K562 (cell line): ENCODE data around the gene TCAP. TPM values are rescaled to one million over a fixed set of nuclear protein-coding genes. Genes with fewer than 3 reads are reported as not detected.

Source experiments
- ATAC-seq: fragments of 200-7000 bp; cut with Tn5 transposase; 3 replicates; pipeline ENCODE4 v1.9.1; 2020; ENCODE audit warnings: moderate library complexity
- BruUV-seq: library from RNA; stranded (reverse); fragments of 400-500 nt; replicated peaks from 2 replicates; lab custom pipeline; 2021; lab: Mats Ljungman, UMichigan
- CTCF ChIA-PET: fragments of 300-600 bp; formaldehyde crosslinking; extraction: SDS; loops from one replicate; lab custom pipeline; 2021; ENCODE audit warnings: low intra/inter-chr PET ratio; lab: Yijun Ruan, JAX
- POLR2A ChIA-PET: fragments of 300-600, 350-650 bp; sonication (Branson Sonifier 250); formaldehyde crosslinking; extraction: SDS; loops from one replicate; lab custom pipeline; 2021; ENCODE audit warnings: antibody characterized with exemption, inconsistent platforms; lab: Yijun Ruan, JAX
- DNase-seq, 4 experiments: peaks; one replicate each; pipeline versions ENCODE4 v3.0.0 to v3.0.0-alpha.2; 2011 to 2018; ENCODE audit warnings: low spot score in 3 of 4, mixed read lengths in 3 of 4; ENCODE audit errors: extremely low read depth in 1 of 4
- FAIRE-seq: peaks from 2 replicates; lab custom pipeline; 2011; peaks lifted over from hg19 to GRCh38; lab: Jason Lieb, UNC
- H2AFZ ChIP-seq: 2 replicates; pipeline ENCODE4 v1.6.0; 2011; ENCODE audit warnings: low read depth, low read length, control low read depth, inconsistent platforms
- H3K27ac ChIP-seq: fragments of 200-600 bp; 3 replicates; pipeline ENCODE4 v1.8.0; 2011; ENCODE audit warnings: low read depth, mild to moderate bottlenecking, control low read depth, inconsistent platforms, low read length, moderate library complexity, mixed read lengths; ENCODE audit errors: extremely low read depth
- H3K27me3 ChIP-seq, 2 experiments: fragments of 300-600 bp in 1 of 2; 2 replicates in 1 of 2; 3 replicates in 1 of 2; pipeline versions ENCODE4 v1.6.0 to v1.8.0; 2011; ENCODE audit warnings: inconsistent platforms in 2 of 2, low read length in 2 of 2, mild to moderate bottlenecking in 1 of 2, mixed read lengths in 1 of 2, moderate library complexity in 1 of 2; ENCODE audit not compliant: control insufficient read depth in 2 of 2, insufficient read depth in 2 of 2
- H3K36me3 ChIP-seq: fragments of 300-600 bp; 3 replicates; pipeline ENCODE4 v1.8.0; 2011; ENCODE audit warnings: mild to moderate bottlenecking, low read length, inconsistent platforms; ENCODE audit not compliant: control insufficient read depth, insufficient read depth
- H3K4me1 ChIP-seq, 2 experiments: fragments of 200-600 bp in 1 of 2; replicated peaks in 1 of 2; 2 replicates in 1 of 2; 3 replicates in 1 of 2; pipeline versions ENCODE4 v1.5.1 to v1.8.0; 2011; ENCODE audit warnings: inconsistent platforms in 2 of 2, low read length in 2 of 2, mild to moderate bottlenecking in 1 of 2, mixed read lengths in 1 of 2, moderate library complexity in 1 of 2; ENCODE audit not compliant: control insufficient read depth in 2 of 2, insufficient read depth in 2 of 2
- H3K4me2 ChIP-seq: 2 replicates; pipeline ENCODE4 v1.6.1; 2011; ENCODE audit warnings: low read length, control low read depth, inconsistent platforms, mixed read lengths; ENCODE audit not compliant: insufficient read depth
- H3K4me3 ChIP-seq: fragments of 200-600 bp; sonication (generic), shearing (Covaris generic); 2 replicates; pipeline ENCODE4 v1.5.1; 2016; ENCODE audit warnings: control low read depth, inconsistent platforms
- H3K79me2 ChIP-seq: fragments of 200-600 bp; 3 replicates; pipeline ENCODE4 v1.8.0; 2011; ENCODE audit warnings: low read length, inconsistent platforms; ENCODE audit not compliant: control insufficient read depth, insufficient read depth
- H3K9ac ChIP-seq, 2 experiments: 2 replicates each; pipeline versions ENCODE4 v1.6.0 to v1.6.1; 2011; ENCODE audit warnings: low read depth in 2 of 2, low read length in 2 of 2, control low read depth in 1 of 2, inconsistent platforms in 1 of 2, mild to moderate bottlenecking in 1 of 2, mixed read lengths in 1 of 2; ENCODE audit not compliant: insufficient read depth in 1 of 2
- H3K9me1 ChIP-seq: one replicate; pipeline ENCODE4 v1.6.0; 2011; ENCODE audit warnings: inconsistent platforms, mild to moderate bottlenecking, low read length, moderate library complexity; ENCODE audit not compliant: control insufficient read depth, insufficient read depth
- H3K9me3 ChIP-seq: replicated peaks from 2 replicates; pipeline ENCODE4 v1.5.1; 2011; ENCODE audit warnings: low read depth, low read length, inconsistent platforms; ENCODE audit not compliant: control insufficient read depth, insufficient read depth
- H4K20me1 ChIP-seq: replicated peaks from 2 replicates; pipeline ENCODE4 v1.6.1; 2011; ENCODE audit warnings: low read length, inconsistent platforms, mixed read lengths; ENCODE audit not compliant: control insufficient read depth, insufficient read depth
- IRF9 ChIP-seq: fragments of 450-650 bp; IDR thresholded peaks from 2 replicates; pipeline ENCODE4 v1.6.1; 2016; ENCODE audit warnings: missing biosample characterization, missing genetic modification characterization
- KAT7 ChIP-seq: sonication (generic); formaldehyde crosslinking; IDR thresholded peaks from 2 replicates; pipeline ENCODE4 v1.8.0; 2022; ENCODE audit warnings: missing genetic modification reagents, mild to moderate bottlenecking, borderline replicate concordance
- MITF ChIP-seq: IDR thresholded peaks from 2 replicates; pipeline ENCODE4 v1.6.1; 2014; ENCODE audit warnings: antibody characterized with exemption
- MLLT1 ChIP-seq, 2 experiments: fragments of 450-650 bp; IDR thresholded peaks; 2 replicates each; pipeline ENCODE4 v1.6.1; 2016
- NCOA2 ChIP-seq, 2 experiments: fragments of 450-650 bp; IDR thresholded peaks; 2 replicates each; pipeline ENCODE4 v1.6.1; 2018; ENCODE audit warnings: mild to moderate bottlenecking in 2 of 2, moderate library complexity in 1 of 2; ENCODE audit not compliant: partially characterized antibody in 2 of 2
- NFRKB ChIP-seq: fragments of 450-650 bp; IDR thresholded peaks from 2 replicates; pipeline ENCODE4 v1.6.1; 2016; ENCODE audit warnings: low read depth
- SIN3A ChIP-seq, 2 experiments: fragments of 150-350 bp in 1 of 2; IDR thresholded peaks; 2 replicates each; pipeline ENCODE4 v1.6.1; 2011 to 2016; ENCODE audit warnings: borderline replicate concordance in 2 of 2, low read depth in 2 of 2, low read length in 2 of 2, mild to moderate bottlenecking in 2 of 2, moderate library complexity in 2 of 2; ENCODE audit not compliant: control insufficient read depth in 1 of 2
- SIN3B ChIP-seq: fragments of 450-650 bp; IDR thresholded peaks from 2 replicates; pipeline ENCODE4 v1.6.1; 2017; ENCODE audit warnings: low read depth, mild to moderate bottlenecking, moderate library complexity
- THRA ChIP-seq: fragments of 450-650 bp; IDR thresholded peaks from 2 replicates; pipeline ENCODE4 v1.6.1; 2017; ENCODE audit warnings: mild to moderate bottlenecking, moderate library complexity
- THRAP3 ChIP-seq: fragments of 450-650 bp; IDR thresholded peaks from 2 replicates; pipeline ENCODE4 v1.6.1; 2016; ENCODE audit warnings: mild to moderate bottlenecking, inconsistent platforms, borderline replicate concordance
- XRCC5 ChIP-seq: fragments of 200-400 bp; formaldehyde crosslinking; IDR thresholded peaks from 2 replicates; pipeline ENCODE4 v1.6.1; 2017; ENCODE audit warnings: low read depth, mild to moderate bottlenecking, low read length
- ZNF133 ChIP-seq: fragments of 250-450 bp; sonication (Bioruptor Pico); IDR thresholded peaks from 2 replicates; pipeline ENCODE4 v1.4.0; 2020; ENCODE audit warnings: mild to moderate bottlenecking
- WGBS: fragments of 100-300 bp; shearing (Covaris generic); methylation state at CpG from one replicate; pipeline ENCODE4 v1.1.6; 2016; ENCODE audit warnings: low coverage, mixed read lengths; ENCODE audit not compliant: insufficient coverage; ENCODE audit errors: missing lambda C conversion rate; 5-methylcytosine and 5-hydroxymethylcytosine counted together
- in situ Hi-C: fragments of 300-500 bp; cut with MboI; formaldehyde crosslinking; loops from 4 replicates; pipeline ENCODE4 v1.15.0; 2018; ENCODE audit warnings: inconsistent platforms, mixed read lengths
- intact Hi-C: fragments of 100-400 bp; cut with micrococcal nuclease; formaldehyde crosslinking; loops from 2 replicates; pipeline ENCODE4 v1.14.2; 2022
- polyA plus RNA-seq, 8 experiments: library from polyadenylated mRNA; depleted of rRNA in 4 of 8; stranded (reverse) in 5 of 8; unstranded in 3 of 8; fragments of >200 nt; fragmentation: Nextera tagmentation in 2 of 8; fragmentation: Illumina TruSeq in 1 of 8; extraction: Ambion mirVana in 2 of 8; extraction: Trizol in 1 of 8; gene quantifications; 2 replicates each; pipeline versions ENCODE4 v1.2.1 to v1.2.3, GENCODE V29; 2011 to 2014; ENCODE audit warnings: inconsistent platforms in 1 of 8, missing spikeins in 1 of 8
- total RNA-seq, 7 experiments: library from RNA; depleted of rRNA in 6 of 7; stranded (reverse); fragments of >200 nt in 6 of 7; fragmentation: Illumina TruSeq in 2 of 7; extraction: Trizol in 2 of 7; gene quantifications; 2 replicates each; pipeline versions ENCODE4 v1.2.1 to v1.2.3, GENCODE V29; 2011 to 2021; ENCODE audit warnings: low replicate concordance in 1 of 7

Gene TCAP
- total and polyA plus RNA-seq, 9 of the 15 experiments (the other 6 are each of a cell fraction or from before 2014, with no cell fraction given) = 0.33 to 1.4 (median 0.82) TPM; not detected in 2

- TSS peak; percentile 93 for BruUV-seq
- peak; percentile 42; the same call in 1 of the 2 replicates for TF ChIP-seq XRCC5
- TF ChIP-seq THRA = no peak
- TF ChIP-seq NFRKB = peak; percentile 43; the same call in 1 of the 2 replicates
- no peak; the same call in 1 of the 2 replicates for TF ChIP-seq MITF
- 0 out of 4 replicates have a peak, but pooled peaks of 1 of the 2 experiments have one; percentile 5 for TF ChIP-seq MLLT1 (IDR thresholded peaks at IDR 0.05)
- TF ChIP-seq SIN3A (IDR thresholded peaks at IDR 0.05; ENCODE audit: borderline replicate concordance in 2 of 2, control insufficient read depth in 1 of 2, low read depth in 2 of 2, low read length in 2 of 2) = peak in 1 of 2 experiments; percentile 23; a peak in 1 of 4 replicates
- TF ChIP-seq IRF9 (tag) = no peak
- peak; percentile 57; the same call in 1 of the 2 replicates for TF ChIP-seq ZNF133
- no peak for TF ChIP-seq NCOA2 (IDR thresholded peaks at IDR 0.05; ENCODE audit: partially characterized antibody in 2 of 2)
- TF ChIP-seq THRAP3 = 0 out of 2 replicates have a peak, but pooled peaks have one; percentile 20
- TF ChIP-seq SIN3B = peak; percentile 73
- peak; percentile 38; the same call in 1 of the 2 replicates for TF ChIP-seq KAT7 (CRISPR knock-in tag)
Measured at GRCh38 chr17:39687546-39688474, 22.7 kb downstream of the TCAP start, which contains the start of gene PGAP3. PGAP3 (minus strand) TSS chr17:39688057; CDS start chr17:39688014, 43 bp downstream.

More at GRCh38 chr17:39687546-39688474, 22.7 kb downstream of the TCAP start, which contains the start of gene PGAP3:
- Histone ChIP-seq H3K9ac (peak within 1 kb of the TSS; percentile 75 to 90), H4K20me1 (no peaks in the 10 kb centered on the region), H3K4me1 (peaks cover 16 to 20% of the 10 kb centered on the region in 2 experiments; a peak in 4 of 5 replicates), H3K36me3 (no peaks in the 10 kb centered on the region), H3K9me1 (no peaks in the 10 kb centered on the region), H2AFZ (peak within 1 kb of the TSS; percentile 87), H3K79me2 (peaks cover 7% of the 10 kb centered on the region; the same call in 2 of the 3 replicates), H3K27ac (peak within 1 kb of the TSS; percentile 78), H3K27me3 (no peaks in the 10 kb centered on the region), H3K4me3 (peak within 1 kb of the TSS; percentile 50), H3K9me3 (no peaks in the 10 kb centered on the region), H3K4me2 (peak within 1 kb of the TSS; percentile 95)
- ATAC-seq (peak; percentile 93), FAIRE-seq (peak; percentile 91), DNase-seq (peak; percentile 94 to 97 (median 94))
- WGBS = 2% methylated on average over 32 of the region's 45 CpGs
- intact Hi-C loops = loop anchor here (5.0 kb wide), 1 partner anchor 44 kb away; the partner anchor contains the start of gene MIEN1
- ChIA-PET CTCF (interaction anchor here (0.5 to 1.3 kb wide), 2 partner anchors 66 to 287 kb away, joined by 3 to 4 read pairs; no protein-coding TSS in a partner anchor), POLR2A (interaction anchor here (0.5 to 2.0 kb wide), 21 partner anchors 9 to 406 kb away, joined by 3 to 16 read pairs (median 3); partner anchors contain the start of gene CDK12)
- in situ Hi-C loops = no loop called here
